Upper lobe of left lung (tissue), 4 donors: ENCODE results near the gene RGS16.

Experiments
- CTCF ChIP-seq, 6 experiments: fragments of 450-650 bp in 4 of 6; fragments of 200-600 bp in 2 of 6; sonication (generic) in 2 of 6; IDR thresholded peaks; one replicate each; pipeline ENCODE4 v1.5.1; 2016 to 2019; ENCODE audit warnings: antibody characterized with exemption in 6 of 6
- EP300 ChIP-seq, 4 donors: sonication (generic); formaldehyde crosslinking; IDR thresholded peaks; one replicate each; pipeline ENCODE4 v1.5.1; 2017; ENCODE audit warnings: antibody characterized with exemption in 4 of 4, control low read depth in 2 of 4
- POLR2A ChIP-seq, 4 donors: fragments of 450-650 bp; IDR thresholded peaks; one replicate each; pipeline ENCODE4 v1.5.1; 2016 to 2017; ENCODE audit warnings: antibody characterized with exemption in 4 of 4, mild to moderate bottlenecking in 2 of 4
- POLR2AphosphoS5 ChIP-seq, 2 donors: sonication (generic); formaldehyde crosslinking; IDR thresholded peaks; one replicate each; pipeline ENCODE4 v1.5.1; 2017; ENCODE audit warnings: antibody characterized with exemption in 2 of 2

GRCh38 chr1:182549811-182550210 is 54.4 kb downstream of the RGS16 start:
- TF ChIP-seq POLR2A (IDR thresholded peaks at IDR 0.05): no peak
- no peak for TF ChIP-seq CTCF (IDR thresholded peaks at IDR 0.05)
- TF ChIP-seq POLR2AphosphoS5 (IDR thresholded peaks at IDR 0.05): no peak
- TF ChIP-seq EP300 (IDR thresholded peaks at IDR 0.05): no peak
